GM12801 (cell line): ENCODE results near the gene IL20RA.

ENCODE experiments used
- TF ChIP-seq, protein P1 (sequence below): IDR thresholded peaks from one replicate; pipeline ENCODE4 v1.5.1; 2011; ENCODE audit warnings: control low read depth; ENCODE audit not compliant: insufficient read length; ENCODE audit errors: extremely low read depth

Gene IL20RA

DNA sequence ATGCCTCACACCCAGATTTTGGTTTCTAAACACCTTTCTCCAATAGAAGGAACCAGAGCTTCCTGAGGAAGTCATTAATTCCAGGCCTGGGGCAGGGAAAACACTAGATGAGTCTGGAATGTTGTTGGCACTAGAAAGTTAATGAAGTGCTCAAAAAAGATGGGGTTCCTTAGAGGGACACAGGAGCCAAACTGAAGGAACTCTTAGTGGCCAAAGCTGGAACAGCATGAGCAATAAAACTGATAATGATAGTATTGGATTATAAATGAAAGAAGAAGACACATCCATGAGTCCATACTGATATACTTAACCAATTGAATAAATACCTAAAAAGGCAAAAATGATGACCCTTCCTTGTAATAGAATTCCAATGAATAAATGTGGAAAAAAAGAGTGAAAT, 4.4 kb downstream of the IL20RA start:
- TF ChIP-seq, protein P1, sequence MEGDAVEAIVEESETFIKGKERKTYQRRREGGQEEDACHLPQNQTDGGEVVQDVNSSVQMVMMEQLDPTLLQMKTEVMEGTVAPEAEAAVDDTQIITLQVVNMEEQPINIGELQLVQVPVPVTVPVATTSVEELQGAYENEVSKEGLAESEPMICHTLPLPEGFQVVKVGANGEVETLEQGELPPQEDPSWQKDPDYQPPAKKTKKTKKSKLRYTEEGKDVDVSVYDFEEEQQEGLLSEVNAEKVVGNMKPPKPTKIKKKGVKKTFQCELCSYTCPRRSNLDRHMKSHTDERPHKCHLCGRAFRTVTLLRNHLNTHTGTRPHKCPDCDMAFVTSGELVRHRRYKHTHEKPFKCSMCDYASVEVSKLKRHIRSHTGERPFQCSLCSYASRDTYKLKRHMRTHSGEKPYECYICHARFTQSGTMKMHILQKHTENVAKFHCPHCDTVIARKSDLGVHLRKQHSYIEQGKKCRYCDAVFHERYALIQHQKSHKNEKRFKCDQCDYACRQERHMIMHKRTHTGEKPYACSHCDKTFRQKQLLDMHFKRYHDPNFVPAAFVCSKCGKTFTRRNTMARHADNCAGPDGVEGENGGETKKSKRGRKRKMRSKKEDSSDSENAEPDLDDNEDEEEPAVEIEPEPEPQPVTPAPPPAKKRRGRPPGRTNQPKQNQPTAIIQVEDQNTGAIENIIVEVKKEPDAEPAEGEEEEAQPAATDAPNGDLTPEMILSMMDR, result no peak

DNA sequence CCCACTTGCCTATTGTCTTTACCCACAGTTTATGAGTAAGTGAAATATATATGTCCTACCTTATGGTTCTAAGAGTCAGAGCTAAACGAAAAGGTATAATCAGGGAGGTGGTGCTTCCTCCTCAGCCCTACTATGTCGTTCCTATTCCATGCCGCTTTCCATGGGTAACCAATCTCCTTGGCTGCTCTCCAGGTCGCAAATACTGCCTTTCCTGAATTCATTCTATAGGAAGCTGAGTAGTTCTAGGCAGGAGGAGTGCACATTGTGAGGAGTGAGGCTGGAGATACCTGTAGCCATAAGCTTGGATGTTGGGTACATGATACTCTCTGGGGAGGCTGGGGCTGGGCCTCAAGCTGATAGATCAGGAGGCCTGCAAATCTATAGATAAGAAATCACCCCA, 5.8 kb downstream of the IL20RA start:
- TF ChIP-seq, protein P1, result no peak

DNA sequence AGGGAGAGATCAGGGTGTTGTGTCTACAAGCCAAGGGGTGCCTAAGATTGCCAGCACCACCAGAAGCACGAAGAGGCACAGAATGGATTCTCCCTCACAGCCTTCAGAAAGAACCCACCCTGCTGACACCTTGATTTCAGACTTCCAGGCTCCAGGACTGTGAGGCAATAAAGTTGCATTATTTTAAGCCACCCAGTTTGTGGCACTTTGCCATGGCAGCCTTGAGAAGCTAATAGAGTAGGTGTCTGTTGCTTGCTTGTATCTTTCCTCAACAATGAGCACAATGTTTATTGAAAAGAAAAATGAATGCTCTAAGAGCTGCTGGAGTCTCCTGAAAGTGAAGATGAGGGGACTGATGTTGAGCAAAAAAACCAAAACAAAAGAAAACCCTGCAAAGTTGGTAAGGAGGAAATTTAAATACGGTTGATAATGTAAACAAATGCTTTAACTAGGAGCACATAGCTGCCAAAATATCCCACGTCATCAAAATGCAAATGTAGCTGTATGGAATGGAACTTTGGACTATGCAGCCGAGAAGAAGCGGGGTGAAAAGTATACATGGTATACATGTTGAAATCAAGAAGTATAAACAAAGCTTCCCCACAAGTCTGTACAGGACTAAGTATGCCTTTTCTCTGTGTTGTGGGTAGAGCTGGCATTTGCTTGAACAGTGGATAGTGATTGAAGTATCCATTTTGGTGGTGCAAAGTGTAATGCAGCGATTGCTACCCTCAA, 8.0 kb downstream of the IL20RA start:
- TF ChIP-seq, protein P1, result no peak

DNA sequence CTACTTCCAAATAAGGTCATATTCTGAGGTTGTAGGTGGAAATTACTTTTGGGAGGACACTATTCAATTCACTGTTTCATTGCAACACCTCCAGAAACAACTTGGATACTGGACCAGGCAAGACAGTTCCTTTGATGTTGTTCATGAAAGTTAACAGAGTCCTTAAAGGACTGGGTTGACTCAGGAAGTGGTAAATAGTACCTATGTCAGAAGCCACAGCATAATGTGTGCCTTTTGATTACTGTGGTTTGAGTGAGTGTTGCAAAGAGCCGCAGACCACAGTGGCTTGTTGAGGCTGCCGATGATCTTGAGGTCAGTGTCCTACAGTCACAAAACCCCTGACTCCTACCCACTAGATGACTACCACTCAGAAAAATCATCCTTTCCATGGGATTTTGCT, 10.9 kb downstream of the IL20RA start:
- TF ChIP-seq, protein P1, result no peak

DNA sequence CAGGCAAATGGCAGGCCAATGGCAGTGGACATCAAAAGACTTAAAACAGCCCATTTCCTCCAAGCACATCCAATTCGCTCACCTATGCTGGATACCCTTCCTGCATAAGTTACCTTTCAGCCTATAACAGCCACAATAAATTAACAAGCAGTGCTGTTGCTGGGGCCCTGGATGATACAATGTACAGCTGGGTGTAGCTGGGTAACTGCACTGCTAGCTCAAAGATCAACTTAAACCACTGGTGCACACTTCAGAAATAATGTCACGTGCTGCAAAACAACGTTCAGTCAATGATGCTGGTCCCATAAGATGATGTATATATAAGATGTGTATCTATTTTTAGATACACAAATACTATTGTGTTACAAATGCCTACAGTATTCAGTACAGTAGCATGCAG, 13.6 kb downstream of the IL20RA start:
- TF ChIP-seq, protein P1, result no peak

DNA sequence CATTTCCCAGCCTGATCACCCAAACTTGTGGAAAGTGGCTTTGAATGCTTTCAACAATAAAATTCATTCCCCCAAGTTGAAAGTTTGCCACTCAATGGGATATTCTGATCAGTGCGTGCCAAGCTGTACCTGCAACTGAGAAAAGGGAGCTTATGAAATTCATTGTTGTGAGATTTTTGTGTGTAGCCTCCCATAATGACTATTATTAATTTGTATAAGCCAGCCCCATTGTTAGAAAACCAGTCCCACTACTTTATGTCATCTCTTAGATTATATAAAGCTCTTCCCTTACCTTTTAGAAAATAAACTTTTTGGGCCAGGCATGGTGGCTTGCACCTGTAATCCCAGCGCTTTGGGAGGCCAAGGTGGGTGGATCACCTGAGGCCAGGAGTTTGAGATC, 15.9 kb downstream of the IL20RA start:
- TF ChIP-seq, protein P1, result no peak

DNA sequence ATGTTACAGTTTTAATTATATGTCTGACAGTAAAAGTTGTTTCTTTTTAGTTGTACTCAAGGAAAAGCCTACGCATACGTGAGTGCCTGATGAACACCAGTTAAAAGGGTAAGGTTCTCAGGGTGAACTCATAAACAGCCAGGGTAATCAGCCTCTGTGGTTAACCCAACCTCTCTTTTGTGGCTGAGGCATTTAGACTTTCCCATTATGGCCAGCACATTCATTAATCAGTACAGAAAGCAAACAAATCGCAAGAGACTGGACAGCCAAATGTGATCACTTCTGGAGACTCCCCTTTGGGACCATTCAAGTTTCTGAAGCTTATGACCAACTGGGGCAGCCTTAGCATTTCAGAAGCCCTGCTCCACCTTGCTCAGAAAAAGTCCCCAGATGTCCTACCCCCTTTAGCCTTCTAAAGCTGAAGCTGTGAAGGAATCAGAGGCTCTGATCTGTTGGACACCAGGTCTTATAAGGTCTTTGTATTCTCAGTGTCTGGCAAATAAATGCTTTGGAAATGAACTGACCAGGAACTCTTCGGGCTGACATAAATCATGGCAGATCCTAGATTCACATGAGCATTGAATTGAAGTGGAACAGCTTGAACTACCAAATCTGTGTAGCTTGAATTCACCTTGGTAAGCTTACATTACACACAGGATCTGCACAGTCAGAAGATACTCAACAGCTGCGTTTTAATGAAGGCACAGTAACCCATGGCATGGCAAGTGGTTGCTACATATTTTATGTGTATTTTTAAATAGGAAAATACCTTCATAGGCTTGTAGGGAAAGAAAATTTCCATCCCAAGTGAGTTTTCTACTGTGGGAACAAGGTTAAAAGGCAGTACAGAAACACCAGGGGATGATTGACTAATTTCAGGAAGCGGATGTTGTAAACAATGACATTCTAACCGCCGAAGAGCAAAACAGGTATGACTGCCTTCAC, 18.7 kb downstream of the IL20RA start:
- TF ChIP-seq, protein P1, result no peak
